ENCODE data around the gene DDB1.

DDB1 gene

GRCh38 chr11:61336171-61336935 is 3.4 kb upstream of the DDB1 start:
- Histone ChIP-seq H4K20me1 (ENCODE audit: insufficient read depth, low read length) (no peaks in the 10 kb centered on the region), H3K9me2 (ENCODE audit: low read depth, low read length) (no peaks in the 10 kb centered on the region), H2AFZ (ENCODE audit: low read length) (no peak overlapping the region), H3K27ac (ENCODE audit: low read depth, low read length, poor library complexity, severe bottlenecking) (peak overlapping the region; percentile 90), H3K4me1 (ENCODE audit: insufficient read depth, low read length, severe bottlenecking) (peaks cover 45% of the 10 kb centered on the region), H3K79me2 (ENCODE audit: insufficient read depth, low read length) (peaks cover 15% of the 10 kb centered on the region), H3K27me3 (ENCODE audit: insufficient read depth, low read length) (no peaks in the 10 kb centered on the region), H3K4me3 (ENCODE audit: low read depth, low read length, poor library complexity, severe bottlenecking) (no peak overlapping the region), H3F3A (ENCODE audit: insufficient read depth, low read length) (no peaks in the 10 kb centered on the region), H3K9ac (ENCODE audit: low read length) (peak overlapping the region; percentile 33; the same call in 1 of the 2 replicates), H3K4me2 (ENCODE audit: low read length) (peak overlapping the region; percentile 10; the same call in 1 of the 2 replicates), H3K9me3 (ENCODE audit: low read length) (no peaks in the 10 kb centered on the region), H3K36me3 (ENCODE audit: insufficient read depth, low read length) (peaks cover 12% of the 10 kb centered on the region)
- TF ChIP-seq, protein P1, sequence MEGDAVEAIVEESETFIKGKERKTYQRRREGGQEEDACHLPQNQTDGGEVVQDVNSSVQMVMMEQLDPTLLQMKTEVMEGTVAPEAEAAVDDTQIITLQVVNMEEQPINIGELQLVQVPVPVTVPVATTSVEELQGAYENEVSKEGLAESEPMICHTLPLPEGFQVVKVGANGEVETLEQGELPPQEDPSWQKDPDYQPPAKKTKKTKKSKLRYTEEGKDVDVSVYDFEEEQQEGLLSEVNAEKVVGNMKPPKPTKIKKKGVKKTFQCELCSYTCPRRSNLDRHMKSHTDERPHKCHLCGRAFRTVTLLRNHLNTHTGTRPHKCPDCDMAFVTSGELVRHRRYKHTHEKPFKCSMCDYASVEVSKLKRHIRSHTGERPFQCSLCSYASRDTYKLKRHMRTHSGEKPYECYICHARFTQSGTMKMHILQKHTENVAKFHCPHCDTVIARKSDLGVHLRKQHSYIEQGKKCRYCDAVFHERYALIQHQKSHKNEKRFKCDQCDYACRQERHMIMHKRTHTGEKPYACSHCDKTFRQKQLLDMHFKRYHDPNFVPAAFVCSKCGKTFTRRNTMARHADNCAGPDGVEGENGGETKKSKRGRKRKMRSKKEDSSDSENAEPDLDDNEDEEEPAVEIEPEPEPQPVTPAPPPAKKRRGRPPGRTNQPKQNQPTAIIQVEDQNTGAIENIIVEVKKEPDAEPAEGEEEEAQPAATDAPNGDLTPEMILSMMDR (IDR thresholded peaks at IDR 0.05; ENCODE audit: low read length), result peak; percentile 97
- no peak for TF ChIP-seq EZH2 (IDR thresholded peaks at IDR 0.05; ENCODE audit: borderline replicate concordance, low read length)

GRCh38 chr11:61335355-61335710 is 2.4 kb upstream of the DDB1 start:
- Histone ChIP-seq H3K9ac (ENCODE audit: low read length) (peak overlapping the region; percentile 1; the same call in 1 of the 2 replicates), H3K9me3 (ENCODE audit: low read length) (no peaks in the 10 kb centered on the region), H3K4me3 (ENCODE audit: low read depth, low read length, poor library complexity, severe bottlenecking) (no peak overlapping the region), H3F3A (ENCODE audit: insufficient read depth, low read length) (no peaks in the 10 kb centered on the region), H3K36me3 (ENCODE audit: insufficient read depth, low read length) (peaks cover 20% of the 10 kb centered on the region), H3K79me2 (ENCODE audit: insufficient read depth, low read length) (peaks cover 25% of the 10 kb centered on the region), H4K20me1 (ENCODE audit: insufficient read depth, low read length) (no peaks in the 10 kb centered on the region), H3K4me2 (ENCODE audit: low read length) (peak overlapping the region; percentile 20; the same call in 1 of the 2 replicates), H3K27ac (ENCODE audit: low read depth, low read length, poor library complexity, severe bottlenecking) (peak overlapping the region; percentile 90), H3K27me3 (ENCODE audit: insufficient read depth, low read length) (no peaks in the 10 kb centered on the region), H2AFZ (ENCODE audit: low read length) (no peak overlapping the region), H3K9me2 (ENCODE audit: low read depth, low read length) (no peaks in the 10 kb centered on the region), H3K4me1 (ENCODE audit: insufficient read depth, low read length, severe bottlenecking) (peaks cover 54% of the 10 kb centered on the region)
- no peak for TF ChIP-seq EZH2 (IDR thresholded peaks at IDR 0.05; ENCODE audit: borderline replicate concordance, low read length)
- TF ChIP-seq, protein P1 (IDR thresholded peaks at IDR 0.05; ENCODE audit: low read length), result no peak

GRCh38 chr11:61334434-61335354 is 1.8 kb upstream of the DDB1 start:
- Histone ChIP-seq H4K20me1 (ENCODE audit: insufficient read depth, low read length) (no peaks in the 10 kb centered on the region), H3K9me2 (ENCODE audit: low read depth, low read length) (no peaks in the 10 kb centered on the region), H3K27ac (ENCODE audit: low read depth, low read length, poor library complexity, severe bottlenecking) (peak overlapping the region; percentile 90), H3K36me3 (ENCODE audit: insufficient read depth, low read length) (peaks cover 27% of the 10 kb centered on the region), H3K9ac (ENCODE audit: low read length) (peak overlapping the region; percentile 100; the same call in 1 of the 2 replicates), H3K9me3 (ENCODE audit: low read length) (no peaks in the 10 kb centered on the region), H3K79me2 (ENCODE audit: insufficient read depth, low read length) (peaks cover 32% of the 10 kb centered on the region), H3K4me2 (ENCODE audit: low read length) (peak overlapping the region; percentile 99), H3K4me1 (ENCODE audit: insufficient read depth, low read length, severe bottlenecking) (peaks cover 54% of the 10 kb centered on the region), H3K4me3 (ENCODE audit: low read depth, low read length, poor library complexity, severe bottlenecking) (no peak overlapping the region), H3F3A (ENCODE audit: insufficient read depth, low read length) (no peaks in the 10 kb centered on the region), H2AFZ (ENCODE audit: low read length) (no peak overlapping the region), H3K27me3 (ENCODE audit: insufficient read depth, low read length) (no peaks in the 10 kb centered on the region)
- TF ChIP-seq, protein P1 (IDR thresholded peaks at IDR 0.05; ENCODE audit: low read length), result no peak
- TF ChIP-seq EZH2 (IDR thresholded peaks at IDR 0.05; ENCODE audit: borderline replicate concordance, low read length), result no peak

Data from OCI-LY1 (cell line).